B cell (primary cell): Measurements from ENCODE around the gene CCDC107. TPM values are rescaled to one million over a fixed set of nuclear protein-coding genes. Genes with fewer than 3 reads are reported as not detected.
A peak's percentile ranks its signal among the peaks of the same experiment; 100 is the strongest.

Experiments used
- ATAC-seq: fragments of 200-7000 bp; cut with Tn5 transposase; one replicate; pipeline ENCODE4 v1.10.0; 2021; ENCODE audit warnings: low read depth, mild to moderate bottlenecking, moderate number of reproducible peaks, moderate library complexity
- CTCF ChIA-PET: fragments of 350-600 bp; sonication (Branson Sonifier 250); formaldehyde crosslinking; loops from one replicate; lab custom pipeline; 2021; ENCODE audit warnings: antibody characterized with exemption, inconsistent platforms; lab: Charles Lee
- POLR2A ChIA-PET: fragments of 350-600 bp; sonication (Branson Sonifier 250); formaldehyde crosslinking; loops from one replicate; lab custom pipeline; 2021; ENCODE audit warnings: antibody characterized with exemption; lab: Charles Lee
- DNase-seq: peaks from one replicate; pipeline ENCODE4 v3.0.0; 2013
- H2AFZ ChIP-seq: 2 replicates; pipeline ENCODE4 v1.6.1; 2012; ENCODE audit warnings: mild to moderate bottlenecking, low read depth, low read length; ENCODE audit not compliant: insufficient read depth, poor library complexity, severe bottlenecking
- H3K27ac ChIP-seq, 2 donors: 1 replicate in 1 of 2; 2 replicates in 1 of 2; pipeline ENCODE4 v1.5.1; 2012 to 2013; ENCODE audit warnings: low read length in 2 of 2, mild to moderate bottlenecking in 2 of 2, moderate library complexity in 1 of 2
- H3K27me3 ChIP-seq, 4 experiments: fragments of 200-600 bp in 1 of 4; sonication (generic) in 1 of 4; replicated peaks in 1 of 4; 1 replicate in 2 of 4; 2 replicates in 2 of 4; pipeline versions ENCODE4 v1.6.1 to v1.7.0; 2013 to 2016; ENCODE audit warnings: low read length in 3 of 4, mild to moderate bottlenecking in 2 of 4, mixed read lengths in 1 of 4, moderate library complexity in 1 of 4; ENCODE audit not compliant: insufficient read depth in 4 of 4, control insufficient read depth in 3 of 4; ENCODE audit errors: control extremely low read depth in 1 of 4
- H3K36me3 ChIP-seq, 2 experiments: replicated peaks in 1 of 2; 1 replicate in 1 of 2; 2 replicates in 1 of 2; pipeline versions ENCODE4 v1.6.1 to v1.7.1; 2013; ENCODE audit warnings: low read length in 1 of 2; ENCODE audit not compliant: insufficient read depth in 2 of 2, control insufficient read depth in 1 of 2; ENCODE audit errors: control extremely low read depth in 1 of 2, extremely low read depth in 1 of 2
- H3K4me1 ChIP-seq, 2 donors: fragments of 200-600 bp in 1 of 2; sonication (generic) in 1 of 2; 1 replicate in 1 of 2; 2 replicates in 1 of 2; pipeline versions ENCODE4 v1.5.1 to v1.6.1; 2013 to 2017; ENCODE audit warnings: low read length in 2 of 2; ENCODE audit not compliant: control insufficient read depth in 2 of 2, insufficient read depth in 2 of 2
- H3K4me2 ChIP-seq: replicated peaks from 2 replicates; pipeline ENCODE3; 2012; ENCODE audit warnings: mild to moderate bottlenecking, low read depth, low read length; ENCODE audit not compliant: poor library complexity, severe bottlenecking
- H3K4me3 ChIP-seq, 5 experiments: fragments of 200-600 bp in 1 of 5; sonication (generic) in 1 of 5; 1 replicate in 3 of 5; 2 replicates in 2 of 5; pipeline versions ENCODE4 v1.5.1 to v1.7.0; 2011 to 2016; ENCODE audit warnings: low read length in 4 of 5, mild to moderate bottlenecking in 4 of 5, low read depth in 2 of 5, control low read depth in 1 of 5, moderate library complexity in 1 of 5; ENCODE audit not compliant: insufficient read depth in 1 of 5; ENCODE audit errors: control extremely low read depth in 1 of 5, extremely low read depth in 1 of 5
- H3K79me2 ChIP-seq: fragments of 200-600 bp; sonication (generic); one replicate; pipeline ENCODE4 v1.6.0; 2016; ENCODE audit warnings: low read length; ENCODE audit not compliant: control insufficient read depth, insufficient read depth
- H3K9ac ChIP-seq: fragments of 200-600 bp; sonication (generic); 2 replicates; pipeline ENCODE4 v1.6.1; 2017; ENCODE audit warnings: mild to moderate bottlenecking, low read length, moderate library complexity
- H3K9me3 ChIP-seq, 3 donors: one replicate each; pipeline versions ENCODE4 v1.6.1 to v1.7.1; 2013; ENCODE audit warnings: low read length in 2 of 3; ENCODE audit not compliant: control insufficient read depth in 2 of 3, insufficient read depth in 1 of 3; ENCODE audit errors: control extremely low read depth in 1 of 3
- H4K20me1 ChIP-seq: 2 replicates; pipeline ENCODE4 v1.6.0; 2012; ENCODE audit warnings: mild to moderate bottlenecking, low read length; ENCODE audit not compliant: insufficient read depth, control insufficient read depth, poor library complexity, severe bottlenecking
- H3K27ac Mint-ChIP-seq: one replicate; pipeline ENCODE4 v1.8.0; 2021; ENCODE audit warnings: mixed read lengths
- H3K27me3 Mint-ChIP-seq: one replicate; pipeline ENCODE4 v1.8.0; 2021; ENCODE audit warnings: mixed read lengths
- H3K4me1 Mint-ChIP-seq: one replicate; pipeline ENCODE4 v1.8.0; 2021; ENCODE audit warnings: mixed read lengths
- H3K4me3 Mint-ChIP-seq: one replicate; pipeline ENCODE4 v1.8.0; 2021; ENCODE audit warnings: mixed read lengths
- H3K9me3 Mint-ChIP-seq: one replicate; pipeline ENCODE4 v1.8.0; 2022; ENCODE audit warnings: mixed read lengths; ENCODE audit not compliant: insufficient read depth
- EZH2 ChIP-seq: IDR thresholded peaks from 2 replicates; pipeline ENCODE4 v1.6.1; 2012; ENCODE audit warnings: borderline replicate concordance, low read depth, mild to moderate bottlenecking, moderate library complexity, low read length; ENCODE audit not compliant: insufficient read depth, poor library complexity, severe bottlenecking
- WGBS: methylation state at CpG from one replicate; pipeline ENCODE4 v1.1.5; 2013; ENCODE audit warnings: missing lambda C conversion rate; ENCODE audit not compliant: insufficient coverage; 5-methylcytosine and 5-hydroxymethylcytosine counted together
- intact Hi-C: fragments of 100-400 bp; cut with micrococcal nuclease; formaldehyde crosslinking; loops from one replicate; pipeline ENCODE4 v1.10.0; 2022
- polyA plus RNA-seq: library from polyadenylated mRNA; depleted of rRNA; stranded (reverse); fragments of >200 nt; gene quantifications from 2 replicates; pipeline ENCODE4 v1.2.3, GENCODE V29; 2012
- total RNA-seq, 2 donors: library from RNA; stranded (reverse); fragments of 120-200 nt in 1 of 2; gene quantifications; 1 replicate in 1 of 2; 2 replicates in 1 of 2; pipeline versions ENCODE4 v1.2.3 to v1.2.4, GENCODE V29; 2013 to 2022
- TF ChIP-seq, protein P1 (sequence below): fragments of 200-600 bp; IDR thresholded peaks from one replicate; pipeline ENCODE4 v1.8.0; 2022; ENCODE audit warnings: antibody characterized with exemption, mild to moderate bottlenecking

Gene CCDC107
- total and polyA plus RNA-seq, 2 donors (not counting 1 experiment from before 2014, with no cell fraction given) = 22.5 to 33.8 TPM

DNA sequence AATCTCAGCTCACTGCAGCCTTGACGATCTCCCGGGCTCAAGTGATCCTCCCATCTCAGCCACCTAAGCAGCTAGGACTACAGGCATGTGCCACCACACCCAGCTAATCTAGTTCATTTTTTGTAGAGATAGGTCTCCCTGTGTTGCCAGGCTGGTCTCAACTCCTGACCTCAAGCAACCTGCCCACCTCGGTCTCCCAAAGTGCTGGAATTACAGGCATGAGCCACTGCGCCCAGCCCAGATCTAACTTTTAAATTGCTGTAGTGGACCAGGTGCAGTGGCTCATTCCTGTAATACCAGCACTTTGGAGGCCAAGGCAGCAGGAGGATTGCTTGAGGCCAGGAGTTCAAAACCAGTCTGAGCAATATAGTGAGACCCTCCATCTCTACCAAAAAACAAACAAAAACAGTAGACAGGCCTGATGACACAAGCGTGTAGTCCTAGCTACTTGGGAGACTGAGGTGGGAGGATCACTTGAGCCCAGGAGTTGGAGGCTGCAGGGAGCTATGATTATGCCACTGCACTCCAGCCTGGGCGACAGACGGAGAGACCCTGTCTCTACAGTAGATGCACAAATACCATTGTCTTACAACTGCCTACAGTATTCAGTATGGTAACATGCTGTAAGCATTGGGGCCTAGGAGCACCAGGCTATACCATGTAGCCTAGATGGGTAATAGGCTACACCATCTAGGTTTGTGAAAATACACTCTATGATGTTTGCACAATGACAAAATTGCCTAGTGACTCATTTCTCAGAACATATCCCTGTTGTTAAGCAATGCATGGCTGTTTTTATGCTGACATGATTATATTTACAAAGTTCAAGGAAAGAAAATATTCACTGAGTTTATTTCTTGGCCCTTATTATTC lies 5.9 kb upstream of the CCDC107 start:
- H3K36me3 ChIP-seq = peaks cover 0 to 5% of the 10 kb centered on the region in 2 experiments
- H3K27me3 Mint-ChIP-seq = no peaks in the 10 kb centered on the region
- H3K79me2 ChIP-seq = peaks cover 19% of the 10 kb centered on the region
- H3K27ac ChIP-seq = peak overlapping the region in 1 of 2 donors; percentile 95
- H3K4me3 Mint-ChIP-seq = peak overlapping the region; percentile 32
- no peak for TF ChIP-seq EZH2
- TF ChIP-seq, protein P1, sequence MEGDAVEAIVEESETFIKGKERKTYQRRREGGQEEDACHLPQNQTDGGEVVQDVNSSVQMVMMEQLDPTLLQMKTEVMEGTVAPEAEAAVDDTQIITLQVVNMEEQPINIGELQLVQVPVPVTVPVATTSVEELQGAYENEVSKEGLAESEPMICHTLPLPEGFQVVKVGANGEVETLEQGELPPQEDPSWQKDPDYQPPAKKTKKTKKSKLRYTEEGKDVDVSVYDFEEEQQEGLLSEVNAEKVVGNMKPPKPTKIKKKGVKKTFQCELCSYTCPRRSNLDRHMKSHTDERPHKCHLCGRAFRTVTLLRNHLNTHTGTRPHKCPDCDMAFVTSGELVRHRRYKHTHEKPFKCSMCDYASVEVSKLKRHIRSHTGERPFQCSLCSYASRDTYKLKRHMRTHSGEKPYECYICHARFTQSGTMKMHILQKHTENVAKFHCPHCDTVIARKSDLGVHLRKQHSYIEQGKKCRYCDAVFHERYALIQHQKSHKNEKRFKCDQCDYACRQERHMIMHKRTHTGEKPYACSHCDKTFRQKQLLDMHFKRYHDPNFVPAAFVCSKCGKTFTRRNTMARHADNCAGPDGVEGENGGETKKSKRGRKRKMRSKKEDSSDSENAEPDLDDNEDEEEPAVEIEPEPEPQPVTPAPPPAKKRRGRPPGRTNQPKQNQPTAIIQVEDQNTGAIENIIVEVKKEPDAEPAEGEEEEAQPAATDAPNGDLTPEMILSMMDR = no peak
- peaks cover 71% of the 10 kb centered on the region for H3K4me1 Mint-ChIP-seq
- intact Hi-C loops = no loop called here
- no peaks in the 10 kb centered on the region for H3K27me3 ChIP-seq
- ATAC-seq (no peak), DNase-seq (no peak)
- H3K9me3 Mint-ChIP-seq = no peaks in the 10 kb centered on the region
- H3K9ac ChIP-seq = no peak overlapping the region
- H2AFZ ChIP-seq = no peak overlapping the region
- H4K20me1 ChIP-seq = no peaks in the 10 kb centered on the region
- 90% methylated on average over 3 of the region's 7 CpGs for WGBS
- peak overlapping the region; percentile 97 for H3K27ac Mint-ChIP-seq
- H3K4me3 ChIP-seq = no peak overlapping the region
- ChIA-PET CTCF (interaction anchor here (1.4 to 15.0 kb wide), 4 partner anchors 8 to 79 kb away, joined by 4 to 357 read pairs (median 88); partner anchors contain the start of genes ARHGEF39, CCDC107, CD72 and CREB3), POLR2A (no interaction called here)
- peaks cover 50 to 63% of the 10 kb centered on the region in 2 donors for H3K4me1 ChIP-seq
- no peaks in the 10 kb centered on the region for H3K9me3 ChIP-seq
- H3K4me2 ChIP-seq = peak overlapping the region; percentile 93

DNA sequence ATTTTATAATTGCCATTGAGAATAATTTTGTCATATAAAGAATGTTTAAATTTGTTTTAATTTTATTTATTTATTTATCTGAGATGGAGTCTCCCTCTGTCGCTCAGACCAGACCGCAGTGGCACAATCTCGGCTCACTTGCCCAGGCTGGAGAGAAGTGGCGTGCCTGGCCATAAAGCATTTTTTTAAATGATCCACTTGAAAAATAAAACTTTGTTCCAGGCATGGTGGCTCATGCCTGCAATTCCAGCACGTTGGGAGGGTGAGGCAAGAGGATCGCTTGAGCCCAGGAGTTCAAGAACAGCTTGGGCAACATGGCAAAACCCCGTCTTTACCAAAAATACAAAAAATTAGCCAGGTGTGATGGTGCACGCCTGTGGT lies 5.3 kb upstream of the CCDC107 start:
- TF ChIP-seq, protein P1 = no peak
- no peak for TF ChIP-seq EZH2
- no peaks in the 10 kb centered on the region for H3K9me3 Mint-ChIP-seq
- H3K4me3 Mint-ChIP-seq = no peak overlapping the region
- no peak for DNase-seq
- H3K9me3 ChIP-seq = peaks cover 0 to 3% (median 0%) of the 10 kb centered on the region in 3 donors
- peaks cover 19% of the 10 kb centered on the region for H3K79me2 ChIP-seq
- H3K36me3 ChIP-seq = peaks cover 0 to 5% of the 10 kb centered on the region in 2 experiments
- no peak overlapping the region for H3K4me2 ChIP-seq
- intact Hi-C loops = no loop called here
- no peak overlapping the region for H3K9ac ChIP-seq
- peaks cover 46 to 63% of the 10 kb centered on the region in 2 donors for H3K4me1 ChIP-seq
- WGBS = 100% methylated on average over 4 of the region's 8 CpGs
- CTCF ChIA-PET = interaction anchor here (1.4 to 15.0 kb wide), 4 partner anchors 8 to 79 kb away, joined by 4 to 357 read pairs (median 88); partner anchors contain the start of genes ARHGEF39, CCDC107, CD72 and CREB3
- no peak for ATAC-seq
- H3K27ac Mint-ChIP-seq = peak overlapping the region; percentile 56
- POLR2A ChIA-PET = no interaction called here
- H3K27ac ChIP-seq = no peak overlapping the region
- H2AFZ ChIP-seq = no peak overlapping the region
- H4K20me1 ChIP-seq = no peaks in the 10 kb centered on the region
- no peaks in the 10 kb centered on the region for H3K27me3 Mint-ChIP-seq
- no peaks in the 10 kb centered on the region for H3K27me3 ChIP-seq
- no peak overlapping the region for H3K4me3 ChIP-seq
- H3K4me1 Mint-ChIP-seq = peaks cover 71% of the 10 kb centered on the region
